ENCODE measurements around the gene RNF212. TPM values are rescaled to one million over a fixed set of nuclear protein-coding genes. Genes with fewer than 3 reads are reported as not detected.

RNF212 gene
- total and polyA plus RNA-seq, 2 experiments from 2014 or later: 17.0 to 20.6 TPM

DNA sequence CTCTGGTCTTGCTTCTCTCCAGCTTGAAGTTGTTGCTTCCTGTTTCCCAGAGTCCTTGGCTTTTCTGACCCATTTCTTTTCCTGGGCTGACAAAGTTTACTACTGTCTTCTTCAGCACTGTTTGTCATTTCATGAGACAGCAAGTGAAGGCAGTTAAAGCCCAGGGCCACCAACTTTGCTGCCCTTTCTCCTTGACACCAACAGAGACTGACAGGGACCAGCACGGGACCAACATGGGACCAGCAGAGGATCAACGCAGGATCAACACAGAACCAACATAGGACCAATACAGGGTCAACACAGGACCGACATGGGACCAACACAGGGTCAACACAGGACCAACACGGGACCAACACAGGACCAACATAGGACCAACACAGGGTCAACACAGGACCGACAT, 34.9 kb downstream of the RNF212 start (continued):
- TF ChIP-seq EZH2phosphoT487 (IDR thresholded peaks at IDR 0.05; ENCODE audit: unreplicated experiment) (no peak), NANOG (IDR thresholded peaks at IDR 0.05; ENCODE audit: borderline replicate concordance) (no peak), JUNB (IDR thresholded peaks at IDR 0.05; ENCODE audit: unreplicated experiment) (no peak), STAT1 (IDR thresholded peaks at IDR 0.05; ENCODE audit: unreplicated experiment) (no peak), EZH2 (IDR thresholded peaks at IDR 0.05; ENCODE audit: low read depth, unreplicated experiment) (no peak), CREB1 (CRISPR knock-in tag; IDR thresholded peaks at IDR 0.05; ENCODE audit: low read depth) (no peak)

DNA sequence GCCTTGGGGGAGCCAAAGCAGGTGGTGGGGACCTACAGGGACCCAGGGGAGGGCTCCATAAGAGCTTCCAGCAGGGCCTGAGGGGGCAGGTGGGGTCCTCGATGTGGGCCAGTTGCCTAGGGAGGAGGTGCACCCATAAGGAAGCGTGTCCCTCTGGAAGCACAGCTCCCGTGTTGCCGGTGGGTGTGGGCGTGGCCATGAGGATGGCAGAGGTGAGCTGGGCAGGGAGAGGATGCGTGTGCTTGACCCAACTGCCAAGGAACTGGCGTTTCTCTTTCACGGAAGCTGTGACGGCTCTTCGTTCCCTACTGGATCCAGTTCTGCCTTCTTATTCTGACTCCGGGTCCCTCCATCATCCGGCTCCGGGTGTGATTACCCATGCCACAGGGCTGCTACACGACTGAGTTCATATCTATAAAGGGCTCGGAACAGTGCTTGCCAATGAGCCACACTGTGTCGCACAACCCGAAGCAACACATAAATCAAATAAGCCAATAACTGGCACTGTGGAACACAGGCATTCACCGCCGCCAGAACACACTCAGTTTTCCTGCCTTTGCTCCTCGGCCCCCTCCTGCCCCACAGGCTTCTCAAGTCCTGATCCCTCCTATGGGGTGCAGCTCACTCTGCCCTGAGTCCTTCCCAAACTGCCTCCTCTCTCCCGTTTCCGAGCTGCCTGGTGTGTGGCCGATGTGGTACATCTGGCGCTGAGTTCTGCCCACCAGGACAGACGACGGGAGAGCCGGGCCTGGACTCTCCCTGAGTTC, 35.5 kb downstream of the RNF212 start:
- peaks cover 3% of the 10 kb centered on the region for H3K27me3 Mint-ChIP-seq (ENCODE audit: insufficient read depth, low read depth, poor library complexity)
- H3K27ac Mint-ChIP-seq: no peak overlapping the region; the same call in 1 of the 2 replicates
- Histone ChIP-seq H3K4me3 (no peak overlapping the region), H4K20me1 (replicated peaks; ENCODE audit: insufficient read depth) (no peaks in the 10 kb centered on the region), H3K9me2 (ENCODE audit: insufficient read depth) (no peaks in the 10 kb centered on the region), H3K4me2 (no peak overlapping the region), H3K36me3 (ENCODE audit: insufficient read depth) (no peaks in the 10 kb centered on the region), H3F3A (replicated peaks; ENCODE audit: low read depth) (no peaks in the 10 kb centered on the region), H3K27ac (ENCODE audit: low read depth) (no peak overlapping the region), H3K27me3 (ENCODE audit: insufficient read depth) (no peaks in the 10 kb centered on the region), H3K79me2 (replicated peaks; ENCODE audit: insufficient read depth) (no peaks in the 10 kb centered on the region), H3K4me1 (ENCODE audit: insufficient read depth) (no peaks in the 10 kb centered on the region), H2AFZ (no peak overlapping the region)
- TF ChIP-seq, protein P1, sequence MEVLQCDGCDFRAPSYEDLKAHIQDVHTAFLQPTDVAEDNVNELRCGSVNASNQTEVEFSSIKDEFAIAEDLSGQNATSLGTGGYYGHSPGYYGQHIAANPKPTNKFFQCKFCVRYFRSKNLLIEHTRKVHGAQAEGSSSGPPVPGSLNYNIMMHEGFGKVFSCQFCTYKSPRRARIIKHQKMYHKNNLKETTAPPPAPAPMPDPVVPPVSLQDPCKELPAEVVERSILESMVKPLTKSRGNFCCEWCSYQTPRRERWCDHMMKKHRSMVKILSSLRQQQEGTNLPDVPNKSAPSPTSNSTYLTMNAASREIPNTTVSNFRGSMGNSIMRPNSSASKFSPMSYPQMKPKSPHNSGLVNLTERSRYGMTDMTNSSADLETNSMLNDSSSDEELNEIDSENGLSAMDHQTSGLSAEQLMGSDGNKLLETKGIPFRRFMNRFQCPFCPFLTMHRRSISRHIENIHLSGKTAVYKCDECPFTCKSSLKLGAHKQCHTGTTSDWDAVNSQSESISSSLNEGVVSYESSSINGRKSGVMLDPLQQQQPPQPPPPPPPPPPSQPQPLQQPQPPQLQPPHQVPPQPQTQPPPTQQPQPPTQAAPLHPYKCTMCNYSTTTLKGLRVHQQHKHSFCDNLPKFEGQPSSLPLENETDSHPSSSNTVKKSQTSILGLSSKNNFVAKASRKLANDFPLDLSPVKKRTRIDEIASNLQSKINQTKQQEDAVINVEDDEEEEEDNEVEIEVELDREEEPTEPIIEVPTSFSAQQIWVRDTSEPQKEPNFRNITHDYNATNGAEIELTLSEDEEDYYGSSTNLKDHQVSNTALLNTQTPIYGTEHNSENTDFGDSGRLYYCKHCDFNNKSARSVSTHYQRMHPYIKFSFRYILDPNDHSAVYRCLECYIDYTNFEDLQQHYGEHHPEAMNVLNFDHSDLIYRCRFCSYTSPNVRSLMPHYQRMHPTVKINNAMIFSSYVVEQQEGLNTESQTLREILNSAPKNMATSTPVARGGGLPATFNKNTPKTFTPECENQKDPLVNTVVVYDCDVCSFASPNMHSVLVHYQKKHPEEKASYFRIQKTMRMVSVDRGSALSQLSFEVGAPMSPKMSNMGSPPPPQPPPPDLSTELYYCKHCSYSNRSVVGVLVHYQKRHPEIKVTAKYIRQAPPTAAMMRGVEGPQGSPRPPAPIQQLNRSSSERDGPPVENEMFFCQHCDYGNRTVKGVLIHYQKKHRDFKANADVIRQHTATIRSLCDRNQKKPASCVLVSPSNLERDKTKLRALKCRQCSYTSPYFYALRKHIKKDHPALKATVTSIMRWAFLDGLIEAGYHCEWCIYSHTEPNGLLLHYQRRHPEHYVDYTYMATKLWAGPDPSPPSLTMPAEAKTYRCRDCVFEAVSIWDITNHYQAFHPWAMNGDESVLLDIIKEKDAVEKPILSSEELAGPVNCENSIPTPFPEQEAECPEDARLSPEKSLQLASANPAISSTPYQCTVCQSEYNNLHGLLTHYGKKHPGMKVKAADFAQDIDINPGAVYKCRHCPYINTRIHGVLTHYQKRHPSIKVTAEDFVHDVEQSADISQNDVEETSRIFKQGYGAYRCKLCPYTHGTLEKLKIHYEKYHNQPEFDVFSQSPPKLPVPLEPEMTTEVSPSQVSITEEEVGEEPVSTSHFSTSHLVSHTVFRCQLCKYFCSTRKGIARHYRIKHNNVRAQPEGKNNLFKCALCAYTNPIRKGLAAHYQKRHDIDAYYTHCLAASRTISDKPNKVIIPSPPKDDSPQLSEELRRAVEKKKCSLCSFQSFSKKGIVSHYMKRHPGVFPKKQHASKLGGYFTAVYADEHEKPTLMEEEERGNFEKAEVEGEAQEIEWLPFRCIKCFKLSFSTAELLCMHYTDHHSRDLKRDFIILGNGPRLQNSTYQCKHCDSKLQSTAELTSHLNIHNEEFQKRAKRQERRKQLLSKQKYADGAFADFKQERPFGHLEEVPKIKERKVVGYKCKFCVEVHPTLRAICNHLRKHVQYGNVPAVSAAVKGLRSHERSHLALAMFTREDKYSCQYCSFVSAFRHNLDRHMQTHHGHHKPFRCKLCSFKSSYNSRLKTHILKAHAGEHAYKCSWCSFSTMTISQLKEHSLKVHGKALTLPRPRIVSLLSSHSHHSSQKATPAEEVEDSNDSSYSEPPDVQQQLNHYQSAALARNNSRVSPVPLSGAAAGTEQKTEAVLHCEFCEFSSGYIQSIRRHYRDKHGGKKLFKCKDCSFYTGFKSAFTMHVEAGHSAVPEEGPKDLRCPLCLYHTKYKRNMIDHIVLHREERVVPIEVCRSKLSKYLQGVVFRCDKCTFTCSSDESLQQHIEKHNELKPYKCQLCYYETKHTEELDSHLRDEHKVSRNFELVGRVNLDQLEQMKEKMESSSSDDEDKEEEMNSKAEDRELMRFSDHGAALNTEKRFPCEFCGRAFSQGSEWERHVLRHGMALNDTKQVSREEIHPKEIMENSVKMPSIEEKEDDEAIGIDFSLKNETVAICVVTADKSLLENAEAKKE (CRISPR knock-in tag; IDR thresholded peaks at IDR 0.05): no peak
- TF ChIP-seq, protein P2, sequence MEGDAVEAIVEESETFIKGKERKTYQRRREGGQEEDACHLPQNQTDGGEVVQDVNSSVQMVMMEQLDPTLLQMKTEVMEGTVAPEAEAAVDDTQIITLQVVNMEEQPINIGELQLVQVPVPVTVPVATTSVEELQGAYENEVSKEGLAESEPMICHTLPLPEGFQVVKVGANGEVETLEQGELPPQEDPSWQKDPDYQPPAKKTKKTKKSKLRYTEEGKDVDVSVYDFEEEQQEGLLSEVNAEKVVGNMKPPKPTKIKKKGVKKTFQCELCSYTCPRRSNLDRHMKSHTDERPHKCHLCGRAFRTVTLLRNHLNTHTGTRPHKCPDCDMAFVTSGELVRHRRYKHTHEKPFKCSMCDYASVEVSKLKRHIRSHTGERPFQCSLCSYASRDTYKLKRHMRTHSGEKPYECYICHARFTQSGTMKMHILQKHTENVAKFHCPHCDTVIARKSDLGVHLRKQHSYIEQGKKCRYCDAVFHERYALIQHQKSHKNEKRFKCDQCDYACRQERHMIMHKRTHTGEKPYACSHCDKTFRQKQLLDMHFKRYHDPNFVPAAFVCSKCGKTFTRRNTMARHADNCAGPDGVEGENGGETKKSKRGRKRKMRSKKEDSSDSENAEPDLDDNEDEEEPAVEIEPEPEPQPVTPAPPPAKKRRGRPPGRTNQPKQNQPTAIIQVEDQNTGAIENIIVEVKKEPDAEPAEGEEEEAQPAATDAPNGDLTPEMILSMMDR (conservative IDR thresholded peaks at IDR 0.05; ENCODE audit: low read depth in 2 of 2): no peak
- no peak for TF ChIP-seq EZH2 (IDR thresholded peaks at IDR 0.05; ENCODE audit: low read depth, unreplicated experiment)
- no peak for TF ChIP-seq NANOG (IDR thresholded peaks at IDR 0.05; ENCODE audit: borderline replicate concordance)
- no peak for TF ChIP-seq ZNF331 (CRISPR knock-in tag; IDR thresholded peaks at IDR 0.05; ENCODE audit: low read depth)
- ATAC-seq (no peak), DNase-seq (ENCODE audit: low spot score) (no peak)
- H3K4me3 Mint-ChIP-seq: no peak overlapping the region
- peaks cover 2% of the 10 kb centered on the region; the same call in 1 of the 3 replicates for H3K9me3 Mint-ChIP-seq
- H3K36me3 Mint-ChIP-seq (ENCODE audit: low read depth): no peaks in the 10 kb centered on the region
- peaks cover 2% of the 10 kb centered on the region; the same call in 1 of the 3 replicates for H3K4me1 Mint-ChIP-seq

Measured in GM23338 (cell line).